ENCODE results near the gene CACNA1A.

The CACNA1A gene

DNA sequence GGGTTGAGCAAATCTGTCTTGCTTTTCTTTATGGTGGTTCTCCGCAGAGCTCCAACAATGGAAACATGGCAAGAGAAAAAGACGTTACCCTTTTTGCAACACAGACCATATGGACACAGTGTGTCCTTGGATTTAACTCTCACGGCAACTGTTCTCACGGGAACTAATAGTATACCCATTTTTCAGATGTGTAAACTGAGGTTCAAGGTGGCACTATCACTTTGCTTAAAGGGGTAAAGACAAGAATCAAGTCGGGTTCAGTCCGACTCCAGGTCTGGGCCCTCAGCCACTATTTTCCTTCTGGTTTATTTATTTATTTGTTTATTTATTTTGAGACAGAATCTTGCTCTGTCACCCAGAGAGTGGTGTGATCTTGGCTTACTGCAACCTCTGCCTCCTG is 176.0 kb downstream of the CACNA1A start:
- no peaks in the 10 kb centered on the region for H3K9me3 ChIP-seq (replicated peaks; ENCODE audit: low read length)
- no peak overlapping the region for H3K4me2 ChIP-seq (ENCODE audit: low read length)
- H3K27me3 ChIP-seq (ENCODE audit: control insufficient read depth, insufficient read depth, low read length): no peaks in the 10 kb centered on the region
- H3K4me1 ChIP-seq (ENCODE audit: control insufficient read depth, insufficient read depth, low read length): no peaks in the 10 kb centered on the region
- H3K9ac ChIP-seq (ENCODE audit: low read depth, low read length): no peak overlapping the region
- H3K4me3 ChIP-seq (ENCODE audit: low read length): no peak overlapping the region
- no peaks in the 10 kb centered on the region for H3K36me3 ChIP-seq (ENCODE audit: insufficient read depth, low read length)

DNA sequence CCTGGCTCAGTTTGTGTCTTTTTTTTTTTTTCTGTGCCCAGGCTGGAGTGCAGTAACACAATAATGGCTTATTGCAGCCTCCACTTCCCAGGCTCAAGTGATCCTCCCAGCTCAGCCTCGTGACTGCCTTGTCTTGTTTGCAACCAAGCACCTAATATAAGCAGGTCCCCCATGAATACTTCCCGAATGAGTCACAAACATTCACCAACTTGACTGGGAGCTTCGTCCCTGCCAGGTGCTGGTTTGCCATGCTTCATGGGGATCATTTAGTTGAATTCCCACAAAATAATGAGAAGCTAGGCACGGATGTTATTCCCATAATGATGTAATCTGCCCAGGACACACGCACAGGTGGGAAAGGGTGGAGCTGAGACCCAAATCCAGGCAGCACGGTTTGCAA is 176.5 kb downstream of the CACNA1A start:
- Histone ChIP-seq H3K9ac (ENCODE audit: low read depth, low read length) (no peak overlapping the region), H3K9me3 (replicated peaks; ENCODE audit: low read length) (no peaks in the 10 kb centered on the region), H3K4me2 (ENCODE audit: low read length) (no peak overlapping the region), H3K27me3 (ENCODE audit: control insufficient read depth, insufficient read depth, low read length) (no peaks in the 10 kb centered on the region), H3K4me1 (ENCODE audit: control insufficient read depth, insufficient read depth, low read length) (no peaks in the 10 kb centered on the region), H3K36me3 (ENCODE audit: insufficient read depth, low read length) (no peaks in the 10 kb centered on the region), H3K4me3 (ENCODE audit: low read length) (no peak overlapping the region)

DNA sequence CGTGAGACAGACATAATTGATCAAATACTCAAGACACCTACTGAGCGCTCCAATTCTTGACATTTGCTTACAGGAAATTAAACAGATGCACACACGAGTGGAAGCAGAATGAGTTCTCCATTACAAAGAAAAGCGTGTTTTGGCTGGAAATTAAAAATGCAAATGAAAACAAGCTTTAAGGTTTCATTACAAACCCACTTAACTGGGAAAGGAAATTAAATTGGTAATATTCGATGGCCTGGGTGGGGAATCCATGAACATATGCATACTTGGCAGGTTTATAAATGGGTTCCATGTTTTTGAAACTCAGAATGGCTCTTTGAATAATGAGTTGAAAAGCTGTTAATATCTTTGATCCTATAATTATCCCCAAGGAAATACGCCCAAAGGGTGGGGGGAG is 178.0 kb downstream of the CACNA1A start:
- Histone ChIP-seq H3K9ac (ENCODE audit: low read depth, low read length) (no peak overlapping the region), H3K4me3 (ENCODE audit: low read length) (no peak overlapping the region), H3K36me3 (ENCODE audit: insufficient read depth, low read length) (no peaks in the 10 kb centered on the region), H3K4me2 (ENCODE audit: low read length) (no peak overlapping the region), H3K27me3 (ENCODE audit: control insufficient read depth, insufficient read depth, low read length) (no peaks in the 10 kb centered on the region), H3K9me3 (replicated peaks; ENCODE audit: low read length) (no peaks in the 10 kb centered on the region), H3K4me1 (ENCODE audit: control insufficient read depth, insufficient read depth, low read length) (no peaks in the 10 kb centered on the region)

- Histone ChIP-seq H3K9me3 (replicated peaks; ENCODE audit: low read length) (no peaks in the 10 kb centered on the region), H3K4me1 (ENCODE audit: control insufficient read depth, insufficient read depth, low read length) (no peaks in the 10 kb centered on the region), H3K4me3 (ENCODE audit: low read length) (no peak overlapping the region), H3K36me3 (ENCODE audit: insufficient read depth, low read length) (no peaks in the 10 kb centered on the region), H3K9ac (ENCODE audit: low read depth, low read length) (no peak overlapping the region), H3K4me2 (ENCODE audit: low read length) (no peak overlapping the region), H3K27me3 (ENCODE audit: control insufficient read depth, insufficient read depth, low read length) (peaks cover 9% of the 10 kb centered on the region)
Observed at GRCh38 chr19:13319526-13319925, 186.8 kb downstream of the CACNA1A start.

DNA sequence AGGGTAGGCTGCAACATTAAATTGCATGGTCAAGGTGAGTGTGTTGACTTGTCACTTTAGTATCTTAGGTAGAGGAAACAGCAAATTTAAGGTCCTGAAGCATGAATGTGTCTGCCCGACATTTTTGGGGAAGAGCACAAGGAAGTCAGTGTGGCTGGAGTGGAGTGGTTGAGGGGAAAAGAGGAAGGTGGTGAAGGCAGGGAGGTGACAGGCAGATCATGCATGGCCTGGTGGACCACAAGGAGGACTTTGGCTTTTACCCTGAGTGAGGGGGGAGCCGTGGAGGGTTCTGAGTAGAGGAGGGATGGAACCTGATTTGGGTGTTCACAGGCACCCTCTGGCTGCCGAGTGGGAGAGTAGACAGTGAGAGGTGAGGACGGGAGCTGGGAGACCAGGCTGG is 188.1 kb downstream of the CACNA1A start:
- H3K4me1 ChIP-seq (ENCODE audit: control insufficient read depth, insufficient read depth, low read length): no peaks in the 10 kb centered on the region
- H3K4me3 ChIP-seq (ENCODE audit: low read length): no peak overlapping the region
- H3K36me3 ChIP-seq (ENCODE audit: insufficient read depth, low read length): no peaks in the 10 kb centered on the region
- peaks cover 13% of the 10 kb centered on the region for H3K27me3 ChIP-seq (ENCODE audit: control insufficient read depth, insufficient read depth, low read length)
- H3K9ac ChIP-seq (ENCODE audit: low read depth, low read length): no peak overlapping the region
- H3K9me3 ChIP-seq (replicated peaks; ENCODE audit: low read length): no peaks in the 10 kb centered on the region
- H3K4me2 ChIP-seq (ENCODE audit: low read length): no peak overlapping the region

DNA sequence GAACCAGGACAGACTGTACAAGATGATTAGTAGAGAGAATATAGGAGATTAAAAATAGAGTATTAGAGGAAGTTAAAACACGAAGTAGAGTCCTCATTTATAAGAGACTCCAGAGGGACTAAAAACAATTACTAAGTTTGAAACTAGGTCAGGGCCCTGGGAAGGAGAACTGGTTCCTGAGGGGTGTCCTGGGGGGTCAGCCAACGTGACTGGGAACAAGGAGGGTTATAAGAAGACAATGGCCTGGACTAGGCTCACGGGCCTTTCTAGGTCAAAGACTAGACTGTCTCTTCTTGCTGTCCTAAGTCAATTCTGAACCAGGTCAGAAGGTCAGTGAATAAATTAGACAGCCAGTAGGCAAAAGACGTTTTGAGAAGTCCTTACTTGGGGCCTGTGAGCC is 190.8 kb downstream of the CACNA1A start:
- peaks cover 13% of the 10 kb centered on the region for H3K27me3 ChIP-seq (ENCODE audit: control insufficient read depth, insufficient read depth, low read length)
- no peak overlapping the region for H3K9ac ChIP-seq (ENCODE audit: low read depth, low read length)
- H3K4me2 ChIP-seq (ENCODE audit: low read length): no peak overlapping the region
- no peak overlapping the region for H3K4me3 ChIP-seq (ENCODE audit: low read length)
- H3K9me3 ChIP-seq (replicated peaks; ENCODE audit: low read length): no peaks in the 10 kb centered on the region
- H3K36me3 ChIP-seq (ENCODE audit: insufficient read depth, low read length): no peaks in the 10 kb centered on the region
- no peaks in the 10 kb centered on the region for H3K4me1 ChIP-seq (ENCODE audit: control insufficient read depth, insufficient read depth, low read length)

- Histone ChIP-seq H3K4me2 (ENCODE audit: low read length) (no peak overlapping the region), H3K4me1 (ENCODE audit: control insufficient read depth, insufficient read depth, low read length) (no peaks in the 10 kb centered on the region), H3K27me3 (ENCODE audit: control insufficient read depth, insufficient read depth, low read length) (peaks cover 13% of the 10 kb centered on the region), H3K4me3 (ENCODE audit: low read length) (no peak overlapping the region), H3K9ac (ENCODE audit: low read depth, low read length) (no peak overlapping the region), H3K36me3 (ENCODE audit: insufficient read depth, low read length) (no peaks in the 10 kb centered on the region), H3K9me3 (replicated peaks; ENCODE audit: low read length) (no peaks in the 10 kb centered on the region)
Observed at GRCh38 chr19:13314761-13315160, 191.5 kb downstream of the CACNA1A start.

- Histone ChIP-seq H3K4me3 (ENCODE audit: low read length) (no peak overlapping the region), H3K36me3 (ENCODE audit: insufficient read depth, low read length) (no peaks in the 10 kb centered on the region), H3K9ac (ENCODE audit: low read depth, low read length) (no peak overlapping the region), H3K9me3 (replicated peaks; ENCODE audit: low read length) (no peaks in the 10 kb centered on the region), H3K4me2 (ENCODE audit: low read length) (no peak overlapping the region), H3K27me3 (ENCODE audit: control insufficient read depth, insufficient read depth, low read length) (peaks cover 13% of the 10 kb centered on the region), H3K4me1 (ENCODE audit: control insufficient read depth, insufficient read depth, low read length) (no peaks in the 10 kb centered on the region)
Observed at GRCh38 chr19:13313875-13314274, 192.4 kb downstream of the CACNA1A start.

- no peak overlapping the region for H3K4me2 ChIP-seq (ENCODE audit: low read length)
- no peaks in the 10 kb centered on the region for H3K9me3 ChIP-seq (replicated peaks; ENCODE audit: low read length)
- H3K4me3 ChIP-seq (ENCODE audit: low read length): no peak overlapping the region
- H3K4me1 ChIP-seq (ENCODE audit: control insufficient read depth, insufficient read depth, low read length): no peaks in the 10 kb centered on the region
- peaks cover 10% of the 10 kb centered on the region for H3K27me3 ChIP-seq (ENCODE audit: control insufficient read depth, insufficient read depth, low read length)
- no peaks in the 10 kb centered on the region for H3K36me3 ChIP-seq (ENCODE audit: insufficient read depth, low read length)
- no peak overlapping the region for H3K9ac ChIP-seq (ENCODE audit: low read depth, low read length)
Observed at GRCh38 chr19:13309864-13310263, 196.4 kb downstream of the CACNA1A start.

GRCh38 chr19:13303381-13304129 is 202.7 kb downstream of the CACNA1A start:
- peaks cover 50% of the 10 kb centered on the region for H3K27me3 ChIP-seq (ENCODE audit: control insufficient read depth, insufficient read depth, low read length)
- H3K4me3 ChIP-seq (ENCODE audit: low read length): no peak overlapping the region

DNA sequence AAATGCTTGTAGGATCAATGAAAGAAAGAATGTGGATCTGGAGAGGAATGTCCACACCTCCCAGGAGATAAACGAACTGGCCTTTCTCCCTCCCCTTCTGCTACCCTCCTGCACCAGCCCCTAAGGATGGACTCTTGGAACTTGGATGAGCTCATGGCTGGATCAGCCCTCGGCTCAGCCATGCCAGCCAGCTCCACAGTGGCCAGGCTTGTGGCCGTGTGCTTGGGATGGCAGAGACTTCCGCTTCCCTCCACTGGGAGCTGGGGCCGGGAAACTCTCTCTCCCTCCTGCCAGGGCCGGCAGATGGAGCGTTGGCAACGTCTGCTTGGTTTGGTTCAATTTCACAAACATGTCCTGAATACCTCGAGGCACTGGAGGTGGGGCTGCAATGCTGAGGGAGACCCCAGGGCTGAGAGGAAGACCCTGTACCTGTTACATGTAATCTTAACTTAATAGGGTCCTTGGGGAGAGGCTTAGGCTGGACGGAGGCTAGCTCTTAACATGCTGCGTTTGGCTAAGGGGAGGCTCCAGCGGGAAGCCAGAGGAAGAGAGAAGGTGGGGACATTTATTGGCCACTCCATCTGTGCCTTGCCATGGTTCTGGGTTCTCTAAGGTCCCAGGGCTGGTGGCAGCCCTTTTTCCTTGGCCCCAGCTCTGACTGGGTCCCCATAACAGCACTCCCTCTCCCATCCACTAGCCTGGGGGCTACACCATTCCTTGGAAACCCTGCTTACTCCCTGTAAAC is 203.6 kb downstream of the CACNA1A start:
- Histone ChIP-seq H3K9me3 (replicated peaks; ENCODE audit: low read length) (no peaks in the 10 kb centered on the region), H3K9ac (ENCODE audit: low read depth, low read length) (no peak overlapping the region), H3K36me3 (ENCODE audit: insufficient read depth, low read length) (no peaks in the 10 kb centered on the region)

More at GRCh38 chr19:13303381-13304129, 202.7 kb downstream of the CACNA1A start:
- Histone ChIP-seq H3K36me3 (ENCODE audit: insufficient read depth, low read length) (no peaks in the 10 kb centered on the region), H3K9me3 (replicated peaks; ENCODE audit: low read length) (no peaks in the 10 kb centered on the region), H3K4me1 (ENCODE audit: control insufficient read depth, insufficient read depth, low read length) (no peaks in the 10 kb centered on the region), H3K4me2 (ENCODE audit: low read length) (no peak overlapping the region), H3K9ac (ENCODE audit: low read depth, low read length) (no peak overlapping the region)

More for the DNA sequence above, 203.6 kb downstream of the CACNA1A start:
- H3K4me3 ChIP-seq (ENCODE audit: low read length): no peak overlapping the region
- peaks cover 50% of the 10 kb centered on the region for H3K27me3 ChIP-seq (ENCODE audit: control insufficient read depth, insufficient read depth, low read length)
- no peak overlapping the region for H3K4me2 ChIP-seq (ENCODE audit: low read length)
- no peaks in the 10 kb centered on the region for H3K4me1 ChIP-seq (ENCODE audit: control insufficient read depth, insufficient read depth, low read length)

Measured in skeletal muscle satellite cell (primary cell).